Left cardiac atrium (tissue), 4 donors: ENCODE data around the gene PDK2. TPM values are rescaled to one million over a fixed set of nuclear protein-coding genes. Genes with fewer than 3 reads are reported as not detected.
"Not testable (repeated sequence)": the region's sequence is repeated elsewhere in the genome, so short reads cannot be mapped to it uniquely, and the experiment has no call there.

ENCODE experiments used
- ATAC-seq, 2 donors: fragments of 200-7000 bp; cut with Tn5 transposase; one replicate each; pipeline ENCODE4 v1.9.1; 2020; ENCODE audit warnings: mild to moderate bottlenecking in 2 of 2, moderate library complexity in 2 of 2
- DNase-seq: peaks from one replicate; pipeline ENCODE4 v3.0.0-alpha.2; 2020
- intact Hi-C, 2 donors: fragments of 100-400 bp; cut with DNase I; formaldehyde crosslinking; loops; one replicate each; pipeline versions ENCODE4 v1.14.1 to v1.15.1; 2022 to 2023
- total RNA-seq, 2 donors: library from RNA; stranded (reverse); fragmentation: NEBNext Ultra II Directional; extraction: Animal tissue kit (Norgen Biotek cat#: 25700); gene quantifications; one replicate each; pipeline ENCODE4 v1.2.1, GENCODE V29; 2021
- donor health status: DM: no; HTN: yes; CAD: no.
- donor health status: DM: no; HTN: yes; CAD: no; lungs with severe emphysema.
- donor health status: DM: yes; HTN: yes; CAD: no.
- donor health status: Dilated cardiomyopathy.

The PDK2 gene
- total RNA-seq, 2 donors from 2014 or later, result 156 to 203 TPM

DNA sequence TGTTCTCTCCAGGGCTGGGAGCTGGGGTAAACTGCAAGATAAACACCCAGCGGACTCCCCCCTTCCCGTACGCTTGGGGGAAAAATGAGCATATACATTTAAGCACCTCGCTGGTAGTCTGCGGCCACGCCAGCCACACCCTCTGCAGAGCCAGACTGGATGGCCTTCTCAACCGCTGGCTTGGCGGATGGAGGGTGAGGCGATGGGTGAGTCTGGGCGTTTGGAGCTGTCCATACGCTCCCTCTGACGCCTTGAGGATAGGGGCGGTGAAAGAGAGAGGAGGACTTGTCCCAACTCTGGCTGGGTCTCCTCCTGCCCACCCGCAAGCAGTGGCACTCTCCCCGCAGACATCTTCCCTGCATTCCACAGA is 38.2 kb upstream of the PDK2 start:
- DNase-seq (no peak), ATAC-seq (peak in 1 of 2 donors; percentile 10)
- intact Hi-C loops, result loop anchor here in 1 of 2 donors (5.0 kb wide), 1 partner anchor 35 kb away; no protein-coding TSS in a partner anchor

DNA sequence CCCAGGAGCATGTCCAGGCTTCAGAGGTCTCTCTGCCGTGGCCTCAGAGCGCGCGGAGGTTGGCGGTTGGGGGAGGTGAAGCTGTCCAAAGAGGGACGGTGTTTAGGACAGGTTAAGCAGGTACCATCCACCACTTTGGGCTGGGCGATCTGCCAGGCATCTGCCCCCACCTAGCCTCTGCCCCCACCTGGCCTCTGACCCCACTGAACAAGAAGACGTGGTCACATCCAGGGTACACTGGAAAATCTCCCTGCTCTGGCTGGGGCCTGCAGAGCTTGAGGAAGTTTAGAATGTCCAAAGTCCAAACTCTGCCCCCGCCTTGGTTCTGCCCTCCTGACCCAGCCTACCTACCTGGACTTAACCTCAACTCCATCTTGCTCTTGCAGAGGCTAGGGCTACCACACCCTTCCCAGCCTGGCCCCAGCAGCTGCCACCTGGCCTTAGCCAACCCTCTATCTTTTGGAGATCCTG is 37.6 kb upstream of the PDK2 start:
- DNase-seq, result no peak
- ATAC-seq, result no peak
- intact Hi-C loops, result loop anchor here in 1 of 2 donors (5.0 kb wide), 1 partner anchor 35 kb away; no protein-coding TSS in a partner anchor

GRCh38 chr17:50058296-50058953 is 36.7 kb upstream of the PDK2 start:
- intact Hi-C loops, result loop anchor here in 1 of 2 donors (5.0 kb wide), 1 partner anchor 34 kb away; no protein-coding TSS in a partner anchor
- ATAC-seq (no peak), DNase-seq (no peak)

DNA sequence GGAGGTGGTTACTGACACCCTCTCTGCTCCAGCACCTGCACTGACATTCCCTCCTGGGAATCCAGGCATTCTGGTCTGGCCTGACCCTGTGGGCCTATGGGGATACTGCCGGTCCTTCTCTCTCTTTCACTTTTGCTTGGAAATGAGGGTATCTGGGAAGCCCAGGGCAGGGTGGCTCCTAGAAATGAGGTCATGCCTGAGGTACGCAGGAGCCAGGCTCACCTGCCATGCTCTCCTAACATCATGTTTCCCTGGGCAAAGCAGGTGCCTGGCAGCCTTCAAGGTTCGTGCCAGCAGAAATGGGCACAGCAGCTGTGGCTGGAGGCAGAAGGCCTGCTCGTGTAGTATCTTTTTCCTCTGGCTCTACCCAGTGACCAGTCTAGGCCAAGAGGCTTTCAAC is 35.9 kb upstream of the PDK2 start:
- no peak for ATAC-seq
- no peak for DNase-seq
- intact Hi-C loops, result loop anchor here in 1 of 2 donors (5.0 kb wide), 1 partner anchor 33 kb away; no protein-coding TSS in a partner anchor

GRCh38 chr17:50059759-50060273 is 35.3 kb upstream of the PDK2 start:
- intact Hi-C loops, result loop anchor here in 1 of 2 donors (5.0 kb wide), 1 partner anchor 32 kb away; no protein-coding TSS in a partner anchor
- no peak for ATAC-seq
- no peak for DNase-seq

GRCh38 chr17:50060951-50061712 is 34.0 kb upstream of the PDK2 start:
- ATAC-seq, result peak; percentile 48 to 70
- intact Hi-C loops, result no loop called here
- peak; percentile 88 for DNase-seq

GRCh38 chr17:50061713-50062045 is 33.5 kb upstream of the PDK2 start:
- not testable (repeated sequence) for ATAC-seq

DNA sequence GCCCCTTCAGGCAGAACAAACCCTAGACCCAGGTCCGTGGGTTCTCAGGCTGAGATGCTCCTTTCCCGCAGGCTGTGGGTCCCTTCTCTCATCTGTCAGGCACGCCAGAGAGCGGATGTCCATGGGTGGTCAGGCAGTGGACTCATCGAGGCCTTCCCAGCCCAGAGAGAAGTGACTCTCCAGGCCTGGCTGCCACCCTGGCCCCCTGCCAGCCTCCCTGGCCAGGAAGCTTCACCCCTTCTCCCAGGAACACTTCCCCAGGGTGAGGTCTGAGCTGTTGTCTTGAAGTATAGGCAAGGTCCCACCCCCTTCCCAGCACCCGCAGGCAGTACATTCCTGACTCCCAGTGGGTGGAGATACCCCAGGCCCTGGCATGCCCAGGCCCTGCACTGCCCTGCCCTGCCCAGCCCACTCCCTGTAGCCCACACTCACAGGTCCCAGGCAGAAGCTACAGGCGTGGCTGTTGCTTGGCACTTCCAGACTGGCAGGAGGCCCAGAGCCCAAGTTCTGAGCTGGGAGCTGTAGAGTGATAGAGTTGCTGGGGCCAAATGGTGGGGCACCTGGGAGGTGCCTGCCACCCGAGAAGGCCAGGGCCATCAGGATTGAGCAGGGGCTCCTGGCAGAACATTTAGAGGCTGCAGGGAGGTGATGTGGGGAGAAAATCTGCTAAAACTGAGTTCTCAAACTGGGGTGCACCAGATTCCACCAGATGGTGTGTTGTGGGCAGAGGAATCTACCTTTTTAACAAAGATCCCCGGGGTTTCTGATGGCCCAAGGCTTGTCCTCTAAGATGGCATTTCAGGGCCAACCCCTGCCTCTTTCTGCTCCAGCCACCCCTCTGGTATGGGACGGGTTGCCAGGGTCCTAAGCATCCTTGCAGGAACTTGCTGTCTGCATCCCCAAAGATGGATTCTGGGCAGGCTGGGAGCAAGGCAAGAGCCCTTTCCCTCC is 32.6 kb upstream of the PDK2 start:
- intact Hi-C loops, result no loop called here
- ATAC-seq (peak; percentile 78 to 86), DNase-seq (peak; percentile 83)

More at GRCh38 chr17:50061713-50062045, 33.5 kb upstream of the PDK2 start:
- intact Hi-C loops, DNase-seq: not testable (repeated sequence)

DNA sequence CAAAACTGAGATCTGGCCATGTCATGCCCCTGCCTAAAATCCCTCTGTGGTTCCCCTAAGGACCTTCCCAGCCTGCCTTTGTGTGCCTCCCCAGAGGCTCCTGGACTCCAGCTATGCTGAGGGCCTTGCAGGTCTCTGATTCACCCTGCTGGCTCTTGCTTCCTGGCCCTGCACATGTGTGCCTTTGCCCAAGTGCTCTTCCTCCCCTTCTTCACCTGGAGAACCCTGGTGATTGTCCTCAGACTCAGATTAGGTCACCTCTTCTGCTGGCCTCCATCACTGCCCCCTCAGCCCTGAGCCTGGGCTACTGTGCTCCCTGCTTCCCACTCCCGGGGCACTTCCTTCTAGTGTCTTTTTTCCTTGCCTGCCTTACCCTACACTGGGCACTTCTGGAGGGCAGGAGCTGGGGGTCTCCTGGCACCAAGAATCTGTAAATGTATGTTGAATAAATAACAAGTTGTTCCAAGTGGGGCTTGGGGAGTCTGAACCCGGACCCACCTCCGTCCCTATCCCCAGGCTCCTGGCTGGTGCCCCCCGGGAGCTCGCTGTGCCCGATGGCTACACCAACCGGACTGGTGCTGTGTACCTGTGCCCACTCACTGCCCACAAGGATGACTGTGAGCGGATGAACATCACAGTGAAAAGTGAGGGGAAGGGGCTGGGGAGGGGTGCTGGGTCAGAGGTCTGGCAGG is 31.4 kb upstream of the PDK2 start:
- no peak for DNase-seq
- intact Hi-C loops, result no loop called here

DNA sequence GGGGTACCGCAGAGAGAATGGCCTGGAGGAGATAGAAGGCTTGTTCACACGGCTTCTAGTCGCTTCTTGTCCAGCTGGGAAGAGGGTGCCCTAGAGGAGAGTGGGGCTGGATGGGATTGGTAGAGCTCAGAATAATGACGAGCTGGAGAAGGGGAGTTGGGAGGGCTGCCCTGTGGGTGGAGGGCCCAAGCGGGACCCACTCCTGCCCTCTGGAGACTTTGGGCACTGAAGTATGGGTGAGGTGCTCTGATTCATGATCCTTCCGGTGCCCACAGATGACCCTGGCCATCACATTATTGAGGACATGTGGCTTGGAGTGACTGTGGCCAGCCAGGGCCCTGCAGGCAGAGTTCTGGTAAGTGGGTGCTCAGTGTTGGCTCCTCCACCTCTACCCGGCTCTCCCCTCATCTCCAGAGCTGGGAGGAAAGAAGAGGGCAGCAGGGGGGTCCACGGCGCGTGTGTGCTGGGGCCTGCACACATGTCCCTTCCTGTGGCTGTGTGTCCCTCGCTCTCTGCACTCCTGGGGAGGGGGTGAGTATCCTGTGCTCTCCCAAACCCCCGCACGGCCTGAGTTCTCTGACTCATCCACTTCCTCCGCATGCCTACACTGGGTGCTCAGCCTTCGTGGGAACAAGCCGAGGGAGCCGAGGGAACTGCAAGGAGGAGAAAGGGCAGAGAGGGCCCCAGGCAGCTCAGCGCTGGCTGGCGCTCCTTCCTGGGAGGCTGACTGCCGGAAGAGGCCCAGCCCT is 30.7 kb upstream of the PDK2 start:
- intact Hi-C loops, result no loop called here
- peak; percentile 17 to 65 for ATAC-seq

More for the DNA sequence above, 31.4 kb upstream of the PDK2 start:
- ATAC-seq, result no peak

GRCh38 chr17:50065056-50065455 is 30.1 kb upstream of the PDK2 start:
- intact Hi-C loops, result no loop called here
- no peak for ATAC-seq
- no peak for DNase-seq

More for the DNA sequence above, 30.7 kb upstream of the PDK2 start:
- DNase-seq, result peak; percentile 71

GRCh38 chr17:50066995-50067394 is 28.2 kb upstream of the PDK2 start:
- ATAC-seq, result no peak
- intact Hi-C loops, result no loop called here
- DNase-seq, result no peak

DNA sequence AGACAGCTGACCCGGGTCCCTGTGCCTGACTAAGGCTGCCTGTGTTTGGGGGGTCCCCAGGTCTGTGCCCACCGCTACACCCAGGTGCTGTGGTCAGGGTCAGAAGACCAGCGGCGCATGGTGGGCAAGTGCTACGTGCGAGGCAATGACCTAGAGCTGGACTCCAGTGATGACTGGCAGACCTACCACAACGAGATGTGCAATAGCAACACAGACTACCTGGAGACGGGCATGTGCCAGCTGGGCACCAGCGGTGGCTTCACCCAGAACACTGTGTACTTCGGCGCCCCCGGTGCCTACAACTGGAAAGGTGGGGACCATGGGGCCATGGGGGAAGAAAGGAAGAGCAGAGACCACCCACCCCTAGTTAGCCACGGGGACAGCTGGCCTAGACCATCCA is 27.2 kb upstream of the PDK2 start:
- intact Hi-C loops, result no loop called here
- ATAC-seq (no peak), DNase-seq (no peak)

- no peak for ATAC-seq
Observed at GRCh38 chr17:50070908-50071680, 24.1 kb upstream of the PDK2 start.

DNA sequence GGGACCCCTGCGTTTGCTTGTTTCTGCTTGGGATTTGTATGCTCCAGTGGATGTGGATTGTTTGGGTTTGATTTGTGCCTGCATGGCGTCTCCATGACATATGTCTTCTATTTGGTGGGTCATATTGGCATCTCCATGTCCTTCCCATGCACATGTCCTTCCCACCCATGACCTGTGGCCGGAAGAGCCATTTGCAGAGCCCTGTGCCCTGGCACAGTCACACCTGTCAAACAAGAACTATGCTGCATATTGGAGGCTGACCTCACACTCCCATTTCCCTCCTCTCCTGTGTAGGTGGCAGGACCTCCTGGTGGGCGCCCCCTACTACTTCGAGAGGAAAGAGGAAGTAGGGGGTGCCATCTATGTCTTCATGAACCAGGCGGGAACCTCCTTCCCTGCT is 23.5 kb upstream of the PDK2 start:
- intact Hi-C loops, result no loop called here
- ATAC-seq, result no peak

More at GRCh38 chr17:50070908-50071680, 24.1 kb upstream of the PDK2 start:
- DNase-seq, result no peak
- intact Hi-C loops, result no loop called here

DNA sequence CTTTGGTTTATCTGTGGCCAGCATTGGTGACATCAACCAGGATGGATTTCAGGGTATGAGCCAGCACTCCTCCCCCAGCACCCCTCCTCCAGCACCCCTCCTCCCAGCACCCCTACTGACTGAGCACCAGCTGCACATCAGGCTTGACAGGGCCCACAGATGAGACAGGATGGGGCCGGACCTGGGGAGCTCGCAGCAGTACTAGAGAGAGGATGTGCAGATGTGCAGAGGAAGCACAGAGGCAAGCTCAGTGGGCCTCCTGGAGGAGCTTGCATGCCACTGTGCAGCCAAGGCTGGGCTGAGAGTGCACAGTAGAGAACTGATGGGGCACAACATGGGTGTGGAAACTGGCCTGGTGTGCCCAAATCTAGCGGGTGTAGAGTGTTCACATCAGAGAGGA is 23.0 kb upstream of the PDK2 start:
- ATAC-seq, result no peak
- DNase-seq, result no peak
- intact Hi-C loops, result no loop called here

More for the DNA sequence above, 23.5 kb upstream of the PDK2 start:
- DNase-seq, result no peak

DNA sequence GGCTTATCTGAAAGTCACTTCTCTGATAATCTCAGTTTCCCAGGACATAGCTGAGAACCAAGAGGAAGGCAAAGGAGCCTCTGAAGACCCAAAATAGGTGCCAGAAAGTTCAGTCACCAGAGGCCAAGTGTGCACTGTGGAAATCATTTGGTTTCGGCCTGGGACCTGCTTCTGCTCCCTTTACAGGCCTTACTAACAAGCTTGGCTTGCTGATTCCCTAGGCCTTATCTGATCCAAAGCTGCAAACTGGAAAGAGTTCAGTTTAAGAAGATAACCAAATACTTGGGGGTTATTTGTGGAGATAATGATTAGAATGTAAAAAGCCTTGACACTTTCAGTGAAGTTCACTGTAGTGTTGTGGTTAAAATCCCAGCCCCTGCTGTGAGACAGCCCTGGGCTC is 22.2 kb upstream of the PDK2 start:
- no peak for ATAC-seq
- no peak for DNase-seq
- intact Hi-C loops, result no loop called here
